Tongue (tissue), 2 donors: Measurements from ENCODE around the gene PRICKLE4. TPM values are rescaled to one million over a fixed set of nuclear protein-coding genes. Genes with fewer than 3 reads are reported as not detected.
"Not testable (repeated sequence)": the region's sequence is repeated elsewhere in the genome, so short reads cannot be mapped to it uniquely, and the experiment has no call there.

Source experiments
- DNase-seq: peaks from one replicate; pipeline ENCODE4 v3.0.0-alpha.2; 2015
- total RNA-seq: library from RNA; depleted of rRNA; stranded (reverse); fragments of >200 nt; gene quantifications from one replicate; pipeline ENCODE4 v1.2.3, GENCODE V29; 2014

Gene PRICKLE4
- total RNA-seq, 1 donor from 2014 or later, result 4.4 TPM

GRCh38 chr6:41746107-41746506 is 34.5 kb upstream of the PRICKLE4 start:
- DNase-seq, result no peak

DNA sequence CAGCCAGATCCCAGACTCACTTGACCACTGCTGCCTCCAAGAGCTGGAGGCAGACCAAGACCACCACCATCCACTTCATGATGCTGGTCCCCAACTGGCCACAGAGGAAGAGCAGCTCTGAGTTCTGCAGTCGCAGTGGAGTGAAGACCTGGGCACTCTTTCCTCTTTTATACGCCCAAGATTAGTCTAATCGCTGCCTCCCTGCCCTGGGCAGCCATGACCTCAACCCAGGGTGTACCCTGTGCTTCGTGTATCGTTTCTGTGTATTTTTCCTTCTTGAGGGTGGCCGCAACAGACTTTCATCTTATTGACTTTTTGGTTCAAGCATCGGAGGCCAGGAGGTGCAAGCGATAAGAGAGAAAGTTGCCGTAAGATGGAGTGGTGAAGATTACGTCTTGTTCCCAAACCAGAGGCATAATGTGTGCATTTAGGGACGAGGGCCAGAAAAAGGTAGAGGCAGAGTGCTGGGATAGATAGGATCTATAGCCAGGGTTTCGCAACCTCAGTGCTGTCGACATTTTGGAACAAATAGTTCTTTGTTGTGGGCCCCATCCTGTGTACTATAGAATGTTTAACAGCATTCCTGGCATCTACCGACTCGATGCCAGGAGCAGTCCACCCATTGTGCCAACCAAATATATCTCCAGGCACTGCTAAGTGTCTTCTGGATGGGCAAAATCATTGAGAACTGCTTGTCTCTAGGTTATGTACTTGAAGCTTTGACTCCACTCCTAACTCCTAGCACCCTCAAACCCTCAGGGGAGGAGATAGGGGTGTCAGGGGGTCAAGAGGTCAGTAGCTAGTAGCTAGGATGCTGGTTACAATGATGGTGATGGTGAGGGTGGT is 33.1 kb upstream of the PRICKLE4 start, which contains the start of gene PGC:
Gene PGC (minus strand): TSS at position 142 of the 846 bp plus-strand sequence. CDS start 63 bp downstream, at position 79.
- no peak for DNase-seq

GRCh38 chr6:41748102-41748477 is 32.5 kb upstream of the PRICKLE4 start:
- DNase-seq, result no peak

GRCh38 chr6:41748542-41748941 is 32.0 kb upstream of the PRICKLE4 start:
- DNase-seq, result no peak

GRCh38 chr6:41750374-41750773 is 30.2 kb upstream of the PRICKLE4 start:
- DNase-seq, result no peak

DNA sequence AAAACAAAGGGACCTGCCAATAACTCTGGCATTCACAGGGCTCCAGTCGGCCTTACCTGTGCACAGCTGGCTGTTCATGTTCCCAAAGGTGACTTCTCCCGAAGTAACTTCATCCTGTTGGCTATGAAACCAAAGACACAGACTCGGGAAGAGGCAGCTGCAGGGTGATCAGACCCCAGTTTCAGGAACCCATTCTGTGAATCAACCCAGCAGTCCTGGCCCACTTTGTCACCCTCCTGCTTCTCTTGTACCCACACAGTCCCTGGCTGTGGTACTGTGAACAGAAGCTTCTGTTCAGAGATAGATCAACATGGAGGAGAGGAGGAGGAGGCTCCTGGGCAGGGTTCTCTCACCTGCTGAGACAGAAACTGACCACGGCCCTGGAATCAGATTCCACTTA is 24.7 kb upstream of the PRICKLE4 start:
- DNase-seq, result no peak

DNA sequence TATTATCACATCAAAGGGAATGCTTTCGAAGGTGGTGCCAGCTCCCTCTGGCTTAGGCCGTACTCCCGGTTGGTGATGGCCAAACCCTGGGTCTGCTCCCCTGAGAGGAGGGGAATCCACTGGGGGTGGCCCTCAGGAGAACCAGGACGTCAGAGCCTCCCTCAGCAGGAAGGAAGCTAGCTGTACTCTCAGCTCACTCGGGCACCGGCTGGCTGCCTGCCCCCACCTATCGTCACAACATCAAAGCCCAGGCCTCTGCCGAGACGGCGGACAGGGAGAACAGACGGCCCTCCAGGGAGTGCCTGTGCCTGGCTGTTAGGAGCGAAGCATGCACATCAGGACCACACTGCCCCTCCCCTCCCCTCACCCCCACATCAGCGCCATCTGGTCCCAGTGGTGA is 24.2 kb upstream of the PRICKLE4 start:
- DNase-seq, result no peak

- DNase-seq, result peak; percentile 81
These were observed 23.3 kb upstream of the PRICKLE4 start for GRCh38 chr6:41757271-41757670.

DNA sequence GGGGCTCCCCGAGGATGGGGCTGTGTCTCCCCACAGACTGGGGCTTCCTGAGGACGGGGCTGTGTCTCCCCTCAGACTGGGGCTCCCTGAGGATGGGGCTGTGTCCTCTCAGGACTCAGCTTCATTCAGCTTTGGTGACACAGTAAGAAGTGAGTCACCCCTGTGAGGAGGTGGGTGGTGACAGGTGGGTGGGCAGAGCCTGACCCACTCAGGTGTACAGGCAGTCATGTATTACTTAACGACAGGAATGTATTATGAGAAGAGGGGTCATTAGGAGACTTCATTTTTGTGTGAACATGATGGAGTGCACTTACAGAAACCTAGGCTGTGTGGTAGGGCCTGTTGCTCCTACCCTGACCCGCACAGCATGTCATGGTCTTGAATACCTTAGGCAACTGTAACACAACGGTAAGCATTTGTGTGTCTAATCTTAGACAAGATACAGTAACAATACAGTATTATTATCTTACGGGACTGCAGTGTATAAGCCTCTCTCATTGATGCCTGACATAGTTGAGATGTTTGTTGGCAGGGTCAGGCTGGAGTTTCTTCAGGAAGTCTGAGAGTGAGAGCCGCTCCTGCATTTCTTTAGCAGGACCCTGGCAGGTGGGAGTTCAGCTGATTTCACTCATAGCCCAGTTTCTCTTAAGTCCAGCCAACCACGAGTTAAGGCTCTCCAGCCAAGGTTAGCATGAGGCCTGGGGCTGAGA is 22.5 kb upstream of the PRICKLE4 start:
- DNase-seq, result no peak

DNA sequence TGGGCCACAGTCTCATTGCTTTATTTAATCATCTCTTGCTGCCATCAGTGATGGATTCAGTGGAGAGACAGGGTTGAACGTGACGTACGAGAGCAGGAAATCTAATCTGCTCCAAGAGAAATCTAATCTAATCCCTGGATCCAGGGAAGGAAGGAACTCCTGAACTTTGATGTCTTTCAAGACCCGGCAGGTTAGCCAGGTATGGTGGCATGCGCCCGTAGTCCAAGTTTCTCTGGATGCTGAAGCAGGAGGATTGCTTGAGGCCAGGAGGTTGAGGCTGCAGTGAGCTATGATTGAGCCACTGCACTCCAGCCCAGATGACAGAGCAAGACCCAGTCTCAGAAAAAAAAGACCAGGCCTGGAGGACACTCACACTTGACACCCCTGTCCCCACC is 21.9 kb upstream of the PRICKLE4 start:
- DNase-seq, result no peak

DNA sequence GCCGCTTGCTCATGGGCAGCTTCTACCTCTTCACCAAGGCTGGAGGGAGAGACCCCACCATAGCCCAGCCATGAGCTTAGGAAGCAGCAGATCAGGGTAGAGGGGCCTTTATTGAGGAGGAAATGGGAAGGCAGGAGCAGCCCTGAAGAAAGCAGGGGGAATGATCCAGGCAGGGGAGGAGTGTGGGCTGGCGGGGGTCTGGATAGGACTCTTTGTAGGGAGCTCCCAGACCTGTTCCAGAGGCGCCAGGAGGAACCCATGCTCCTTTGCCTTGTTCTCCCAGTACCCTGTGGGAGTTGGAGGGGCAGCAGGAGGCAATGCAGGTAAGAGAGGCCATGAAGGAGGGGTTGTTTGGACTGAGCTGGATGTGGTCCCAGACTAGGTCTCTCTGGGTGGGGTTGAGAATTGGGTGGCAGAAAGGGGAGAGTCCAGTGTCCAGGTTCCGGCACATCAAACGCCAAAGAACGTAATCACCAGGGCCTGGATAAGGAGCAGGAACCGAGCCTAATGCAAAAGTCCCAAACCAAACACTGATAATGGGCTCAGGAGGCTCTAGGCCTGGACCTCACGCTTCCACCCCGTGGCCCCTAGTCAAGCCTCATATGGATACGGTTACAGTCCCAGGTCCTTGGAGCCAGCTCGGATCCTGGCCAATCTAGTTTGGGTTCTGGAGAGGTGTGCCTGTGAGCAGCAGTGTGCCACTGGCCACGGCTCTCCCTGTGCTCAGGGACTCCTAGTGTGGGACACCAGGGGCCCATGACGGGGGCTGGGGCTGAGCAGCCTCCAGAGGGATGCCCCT is 21.3 kb upstream of the PRICKLE4 start:
- DNase-seq, result no peak

DNA sequence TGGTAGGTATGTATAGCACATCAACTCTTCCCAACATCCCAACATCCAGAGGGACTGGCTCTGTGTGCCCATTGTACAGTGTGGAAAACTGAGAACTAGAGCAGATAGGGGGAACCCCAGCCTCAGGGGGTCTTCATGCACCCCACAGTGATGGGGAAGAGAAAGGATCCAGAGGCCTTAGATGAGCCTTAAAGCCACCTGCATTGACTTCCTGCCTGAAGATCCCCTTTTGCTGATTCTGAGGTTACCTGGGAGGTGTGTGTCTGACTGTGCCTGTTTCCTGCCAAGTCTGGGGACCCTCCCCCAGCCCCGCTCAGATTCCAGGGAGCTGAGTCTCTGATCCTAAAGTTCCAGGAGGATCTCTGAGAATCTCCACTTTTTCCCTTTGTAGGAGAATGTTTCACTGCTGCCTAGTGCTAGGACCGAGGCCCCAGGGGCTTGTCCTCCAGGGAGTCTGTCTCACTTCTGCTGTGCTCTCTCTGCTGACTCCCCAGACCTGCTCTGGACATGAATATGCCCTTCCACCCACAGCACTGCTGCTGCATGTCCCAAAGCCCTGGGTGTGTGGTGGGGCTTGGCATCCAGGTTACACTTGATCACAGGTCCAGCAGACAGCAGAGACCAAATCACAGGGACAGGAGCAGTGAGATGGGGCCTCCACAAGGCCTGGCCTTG is 20.5 kb upstream of the PRICKLE4 start:
- DNase-seq, result no peak

DNA sequence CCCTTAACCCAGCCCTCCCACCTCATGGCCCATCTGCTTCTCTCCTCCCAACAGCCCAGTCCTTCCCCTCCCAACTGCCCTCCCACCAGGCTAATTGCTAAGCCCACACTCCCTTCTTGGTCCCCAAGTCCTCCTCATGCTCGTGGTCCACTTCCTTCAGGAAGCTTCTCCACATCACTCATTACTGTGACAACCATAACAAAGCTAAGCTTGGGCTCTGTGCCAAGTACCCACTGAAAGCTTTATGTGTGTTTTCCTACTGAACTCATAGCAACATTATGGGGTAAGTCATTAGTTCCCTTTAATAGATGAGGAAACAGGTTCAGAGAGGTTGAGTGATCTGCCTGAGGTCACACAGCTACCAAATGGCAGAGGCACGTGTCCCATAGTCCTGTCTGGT is 17.1 kb upstream of the PRICKLE4 start:
- no peak for DNase-seq

GRCh38 chr6:41766043-41766664 is 14.4 kb upstream of the PRICKLE4 start:
- not testable (repeated sequence) for DNase-seq

DNA sequence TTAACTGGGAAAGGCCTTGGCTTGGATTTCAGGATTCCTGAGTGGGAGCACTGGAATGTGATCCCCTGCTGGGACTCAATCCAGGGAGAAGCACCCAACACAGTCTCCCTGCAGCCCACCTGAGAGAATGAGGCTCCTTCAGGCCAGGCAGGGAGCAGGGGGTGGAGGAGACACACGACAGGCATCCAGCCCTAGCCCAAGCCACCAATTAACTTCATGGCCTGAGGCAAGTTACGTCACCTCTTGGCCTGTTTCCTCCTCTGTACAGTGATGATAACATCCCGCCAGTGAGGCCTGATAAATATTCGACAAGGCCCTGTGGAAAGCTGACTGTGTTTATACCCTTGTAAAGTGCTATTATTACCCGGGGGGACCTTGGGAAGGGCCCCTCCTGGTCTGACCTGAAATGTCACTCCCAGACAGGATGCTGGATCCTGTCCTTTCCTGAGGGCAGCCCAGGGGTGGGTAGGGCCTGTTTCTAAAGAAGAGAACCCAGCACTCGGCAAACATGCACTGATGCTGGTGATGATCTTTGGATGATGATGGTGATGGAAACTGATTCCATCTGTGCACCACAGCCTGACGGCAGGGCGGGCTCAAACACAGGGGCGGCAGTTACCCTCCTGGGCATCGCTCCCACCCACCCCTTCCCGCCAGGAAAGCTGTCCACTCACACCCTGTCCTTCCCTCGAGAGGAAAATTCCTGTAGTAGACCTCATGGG is 13.3 kb upstream of the PRICKLE4 start:
- DNase-seq, result peak; percentile 50

- no peak for DNase-seq
These were observed 11.9 kb upstream of the PRICKLE4 start for GRCh38 chr6:41768545-41769308.

GRCh38 chr6:41769376-41769775 is 11.2 kb upstream of the PRICKLE4 start:
- DNase-seq, result no peak

- no peak for DNase-seq
These were observed 10.1 kb upstream of the PRICKLE4 start for GRCh38 chr6:41770381-41771057.
